ENCODE results near the gene UPF1.
"Not testable (repeated sequence)": the region's sequence is repeated elsewhere in the genome, so short reads cannot be mapped to it uniquely, and the experiment has no call there.

The UPF1 gene

DNA sequence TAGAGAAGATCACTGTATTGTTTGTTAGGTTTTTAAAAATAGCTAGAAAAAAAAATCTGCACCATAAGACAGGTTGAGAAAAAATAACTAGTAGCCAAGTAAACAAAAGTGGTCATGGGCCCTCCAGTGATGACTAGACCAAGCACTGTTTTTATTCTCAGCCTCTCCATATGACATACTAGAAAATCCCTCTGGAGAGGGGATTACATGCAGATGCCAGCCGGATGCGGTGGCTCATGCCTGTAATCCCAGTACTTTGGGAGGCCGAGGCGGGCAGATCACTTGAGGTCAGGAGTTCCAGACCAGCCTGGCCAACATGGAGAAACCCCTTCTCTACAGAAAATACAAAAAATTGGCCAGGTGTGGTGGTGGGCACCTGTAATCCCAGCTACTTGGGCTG, 15.1 kb upstream of the UPF1 start:
- not testable (repeated sequence) for H3K36me3 ChIP-seq (ENCODE audit: insufficient read depth, low read length); H3K4me1 ChIP-seq (ENCODE audit: control insufficient read depth, insufficient read depth, low read length, unreplicated experiment); H3K27ac ChIP-seq (ENCODE audit: low read depth, low read length); H3K79me2 ChIP-seq (ENCODE audit: control insufficient read depth, insufficient read depth, low read length, unreplicated experiment); H3K4me3 ChIP-seq (ENCODE audit: low read depth, low read length); H3K27me3 ChIP-seq (ENCODE audit: insufficient read depth, low read length); H2AFZ ChIP-seq (ENCODE audit: low read length, unreplicated experiment)

DNA sequence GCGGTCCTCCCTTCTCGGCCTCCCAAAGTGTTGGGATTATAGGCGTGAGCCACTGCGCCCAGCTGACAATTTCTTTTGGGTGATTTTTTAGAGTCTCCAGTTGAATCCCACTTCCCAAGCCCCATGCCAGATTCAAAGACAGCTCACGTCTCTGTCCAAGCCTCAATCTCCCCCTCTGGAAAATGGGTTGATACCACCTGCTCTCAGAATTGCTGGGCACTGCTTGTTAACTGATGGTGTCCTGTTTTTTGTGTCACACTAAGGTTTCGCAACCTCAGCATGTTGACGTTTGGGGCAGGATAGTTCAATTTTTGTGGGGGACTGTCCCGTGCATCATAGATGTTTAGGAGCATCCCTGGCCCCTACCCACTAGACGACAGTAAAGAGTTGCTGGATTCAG, 14.2 kb upstream of the UPF1 start:
- Histone ChIP-seq H2AFZ (ENCODE audit: low read length, unreplicated experiment) (no peak overlapping the region), H3K4me1 (ENCODE audit: control insufficient read depth, insufficient read depth, low read length, unreplicated experiment) (no peaks in the 10 kb centered on the region), H3K27ac (ENCODE audit: low read depth, low read length) (no peak overlapping the region), H3K79me2 (ENCODE audit: control insufficient read depth, insufficient read depth, low read length, unreplicated experiment) (no peaks in the 10 kb centered on the region), H3K36me3 (ENCODE audit: insufficient read depth, low read length) (no peaks in the 10 kb centered on the region), H3K4me3 (ENCODE audit: low read depth, low read length) (no peak overlapping the region), H3K27me3 (ENCODE audit: insufficient read depth, low read length) (no peaks in the 10 kb centered on the region)

DNA sequence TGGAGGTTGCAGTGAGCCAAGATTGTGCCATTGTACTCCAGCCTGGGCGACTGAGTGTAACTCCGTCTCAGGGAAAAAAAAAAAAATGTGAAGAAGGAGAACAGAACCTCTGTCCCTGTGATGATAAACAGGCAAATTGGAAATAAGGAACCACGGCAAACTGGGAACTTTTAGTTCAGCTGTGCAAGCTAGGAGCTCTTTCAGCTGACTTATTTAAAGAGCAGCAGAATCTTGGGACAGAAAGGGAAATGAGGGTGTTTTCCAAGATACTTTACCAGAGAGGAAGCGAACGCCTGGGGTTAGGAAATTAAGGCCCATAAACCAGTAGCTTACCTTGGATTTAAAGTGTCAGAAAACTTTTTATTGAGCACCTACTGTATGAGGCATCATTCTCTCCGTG, 3.0 kb upstream of the UPF1 start:
- H3K4me1 ChIP-seq (ENCODE audit: control insufficient read depth, insufficient read depth, low read length, unreplicated experiment) = peaks cover 3% of the 10 kb centered on the region
- no peak overlapping the region for H3K4me3 ChIP-seq (ENCODE audit: low read depth, low read length)
- no peaks in the 10 kb centered on the region for H3K36me3 ChIP-seq (ENCODE audit: insufficient read depth, low read length)
- no peak overlapping the region for H3K27ac ChIP-seq (ENCODE audit: low read depth, low read length)
- H3K27me3 ChIP-seq (ENCODE audit: insufficient read depth, low read length) = no peaks in the 10 kb centered on the region
- H2AFZ ChIP-seq (ENCODE audit: low read length, unreplicated experiment) = no peak overlapping the region
- H3K79me2 ChIP-seq (ENCODE audit: control insufficient read depth, insufficient read depth, low read length, unreplicated experiment) = peaks cover 20% of the 10 kb centered on the region

DNA sequence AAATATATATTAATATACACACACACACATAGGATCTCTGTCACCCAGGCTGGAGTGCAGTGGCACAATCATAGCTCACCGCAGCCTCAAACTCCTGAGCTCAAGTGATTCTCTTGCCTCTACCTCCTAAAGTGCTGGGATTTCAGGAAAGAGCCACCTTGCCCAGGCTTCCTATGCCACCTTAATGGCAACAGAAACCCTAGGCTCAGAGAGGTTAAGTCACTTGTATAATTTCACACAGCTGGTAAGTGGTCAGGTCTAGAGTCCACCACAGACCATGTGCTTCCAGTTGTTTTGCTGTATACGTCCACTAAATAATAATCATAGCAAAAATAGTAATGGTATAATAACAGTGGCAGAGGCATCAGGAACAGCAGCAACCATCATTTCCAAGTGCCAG, 1.3 kb upstream of the UPF1 start:
- Histone ChIP-seq H3K36me3 (ENCODE audit: insufficient read depth, low read length) (no peaks in the 10 kb centered on the region), H3K4me1 (ENCODE audit: control insufficient read depth, insufficient read depth, low read length, unreplicated experiment) (peaks cover 12% of the 10 kb centered on the region), H2AFZ (ENCODE audit: low read length, unreplicated experiment) (no peak overlapping the region), H3K79me2 (ENCODE audit: control insufficient read depth, insufficient read depth, low read length, unreplicated experiment) (peaks cover 37% of the 10 kb centered on the region), H3K27ac (ENCODE audit: low read depth, low read length) (no peak overlapping the region), H3K27me3 (ENCODE audit: insufficient read depth, low read length) (no peaks in the 10 kb centered on the region), H3K4me3 (ENCODE audit: low read depth, low read length) (no peak overlapping the region)

- Histone ChIP-seq H3K4me3 (ENCODE audit: low read depth, low read length) (peak overlapping the region; percentile 93), H3K79me2 (ENCODE audit: control insufficient read depth, insufficient read depth, low read length, unreplicated experiment) (peaks cover 58% of the 10 kb centered on the region), H3K27ac (ENCODE audit: low read depth, low read length) (peak overlapping the region; percentile 67; the same call in 1 of the 2 replicates), H3K36me3 (ENCODE audit: insufficient read depth, low read length) (peaks cover 3% of the 10 kb centered on the region; the same call in 1 of the 2 replicates), H3K27me3 (ENCODE audit: insufficient read depth, low read length) (no peaks in the 10 kb centered on the region), H2AFZ (ENCODE audit: low read length, unreplicated experiment) (peak overlapping the region; percentile 60), H3K4me1 (ENCODE audit: control insufficient read depth, insufficient read depth, low read length, unreplicated experiment) (peaks cover 18% of the 10 kb centered on the region)
Measured at GRCh38 chr19:18832306-18833140, 764 bp downstream of the UPF1 start.

- Histone ChIP-seq H3K4me1 (ENCODE audit: control insufficient read depth, insufficient read depth, low read length, unreplicated experiment) (peaks cover 23% of the 10 kb centered on the region), H3K27me3 (ENCODE audit: insufficient read depth, low read length) (no peaks in the 10 kb centered on the region), H3K79me2 (ENCODE audit: control insufficient read depth, insufficient read depth, low read length, unreplicated experiment) (peaks cover 64% of the 10 kb centered on the region), H3K4me3 (ENCODE audit: low read depth, low read length) (peak overlapping the region; percentile 93), H3K36me3 (ENCODE audit: insufficient read depth, low read length) (peaks cover 3% of the 10 kb centered on the region; the same call in 1 of the 2 replicates), H2AFZ (ENCODE audit: low read length, unreplicated experiment) (no peak overlapping the region), H3K27ac (ENCODE audit: low read depth, low read length) (0 out of 2 replicates have a peak overlapping the region, but pooled peaks have one; percentile 34)
Measured at GRCh38 chr19:18833141-18833476, 1.4 kb downstream of the UPF1 start.

GRCh38 chr19:18833849-18834643, 2.3 kb downstream of the UPF1 start:
- peaks cover 3% of the 10 kb centered on the region; the same call in 1 of the 2 replicates for H3K36me3 ChIP-seq (ENCODE audit: insufficient read depth, low read length)
- H3K27ac ChIP-seq (ENCODE audit: low read depth, low read length) = no peak overlapping the region
- no peak overlapping the region for H2AFZ ChIP-seq (ENCODE audit: low read length, unreplicated experiment)
- H3K4me3 ChIP-seq (ENCODE audit: low read depth, low read length) = peak overlapping the region; percentile 93
- no peaks in the 10 kb centered on the region for H3K27me3 ChIP-seq (ENCODE audit: insufficient read depth, low read length)
- peaks cover 24% of the 10 kb centered on the region for H3K4me1 ChIP-seq (ENCODE audit: control insufficient read depth, insufficient read depth, low read length, unreplicated experiment)
- H3K79me2 ChIP-seq (ENCODE audit: control insufficient read depth, insufficient read depth, low read length, unreplicated experiment) = peaks cover 71% of the 10 kb centered on the region

- Histone ChIP-seq H3K79me2 (ENCODE audit: control insufficient read depth, insufficient read depth, low read length, unreplicated experiment) (peaks cover 76% of the 10 kb centered on the region), H3K4me1 (ENCODE audit: control insufficient read depth, insufficient read depth, low read length, unreplicated experiment) (peaks cover 28% of the 10 kb centered on the region), H3K27me3 (ENCODE audit: insufficient read depth, low read length) (no peaks in the 10 kb centered on the region), H3K27ac (ENCODE audit: low read depth, low read length) (no peak overlapping the region), H3K36me3 (ENCODE audit: insufficient read depth, low read length) (peaks cover 3% of the 10 kb centered on the region; the same call in 1 of the 2 replicates), H2AFZ (ENCODE audit: low read length, unreplicated experiment) (no peak overlapping the region), H3K4me3 (ENCODE audit: low read depth, low read length) (peak overlapping the region; percentile 93)
Measured at GRCh38 chr19:18834644-18834984, 2.9 kb downstream of the UPF1 start.

GRCh38 chr19:18839465-18840287, 7.9 kb downstream of the UPF1 start:
- H3K4me1 ChIP-seq (ENCODE audit: control insufficient read depth, insufficient read depth, low read length, unreplicated experiment) = peaks cover 22% of the 10 kb centered on the region
- no peak overlapping the region for H2AFZ ChIP-seq (ENCODE audit: low read length, unreplicated experiment)
- peaks cover 3% of the 10 kb centered on the region; the same call in 1 of the 2 replicates for H3K36me3 ChIP-seq (ENCODE audit: insufficient read depth, low read length)
- H3K27ac ChIP-seq (ENCODE audit: low read depth, low read length) = no peak overlapping the region
- no peak overlapping the region for H3K4me3 ChIP-seq (ENCODE audit: low read depth, low read length)
- no peaks in the 10 kb centered on the region for H3K27me3 ChIP-seq (ENCODE audit: insufficient read depth, low read length)
- peaks cover 96% of the 10 kb centered on the region for H3K79me2 ChIP-seq (ENCODE audit: control insufficient read depth, insufficient read depth, low read length, unreplicated experiment)
